ENCODE measurements around the gene ZBTB7C.

- TF ChIP-seq CTCF (IDR thresholded peaks at IDR 0.05): no peak
- TF ChIP-seq HOXA7 (CRISPR knock-in tag; IDR thresholded peaks at IDR 0.05): no peak
- TF ChIP-seq MYC (IDR thresholded peaks at IDR 0.05; ENCODE audit: borderline replicate concordance, low read length): no peak
- no peak for TF ChIP-seq EP300 (IDR thresholded peaks at IDR 0.05)
- no peak for TF ChIP-seq POLR2AphosphoS2 (conservative IDR thresholded peaks at IDR 0.05; ENCODE audit: low read length)
- TF ChIP-seq CBX8 (IDR thresholded peaks at IDR 0.05): no peak
- no peak for TF ChIP-seq BHLHE40 (IDR thresholded peaks at IDR 0.05; ENCODE audit: low read depth, low read length)
- TF ChIP-seq POLR2A (IDR thresholded peaks at IDR 0.05; ENCODE audit: low read length): no peak
- no peak for TF ChIP-seq REST (IDR thresholded peaks at IDR 0.05)
Observed at GRCh38 chr18:48407358-48407757, 1.8 kb downstream of the ZBTB7C start.

All from A549 (cell line).